Activated CD4-positive, CD25-positive, alpha-beta regulatory T cell treated with anti-CD3 and anti-CD28 coated beads, Interleukin-2, amount 50 U/mL, for 16 hours (primary cell): Measurements from ENCODE around the gene DAB1.

Source experiments
- DNase-seq: peaks from one replicate; pipeline ENCODE4 v3.0.0-alpha.2; 2020; ENCODE audit warnings: low read depth, low spot score

DAB1 gene

DNA sequence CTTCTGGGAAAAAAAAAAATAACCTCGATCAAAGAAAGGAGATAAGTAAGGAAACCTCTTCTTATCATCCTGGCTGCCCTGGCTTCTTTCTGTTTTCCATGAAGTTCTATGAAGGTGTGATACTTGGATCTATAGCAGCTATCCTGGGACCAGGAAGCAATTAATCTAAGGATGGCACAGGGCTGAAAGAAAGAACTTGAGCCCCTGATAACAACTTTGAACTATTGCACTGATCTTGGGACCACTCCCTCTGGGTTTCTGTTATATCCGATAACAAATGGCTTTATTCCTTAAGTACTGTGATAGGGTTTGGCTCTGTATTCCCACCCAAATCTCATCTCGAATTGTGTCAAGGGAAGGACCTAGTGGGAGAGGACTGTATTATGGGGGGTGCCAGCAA, 104.1 kb downstream of the DAB1 start:
- DNase-seq: no peak

DNA sequence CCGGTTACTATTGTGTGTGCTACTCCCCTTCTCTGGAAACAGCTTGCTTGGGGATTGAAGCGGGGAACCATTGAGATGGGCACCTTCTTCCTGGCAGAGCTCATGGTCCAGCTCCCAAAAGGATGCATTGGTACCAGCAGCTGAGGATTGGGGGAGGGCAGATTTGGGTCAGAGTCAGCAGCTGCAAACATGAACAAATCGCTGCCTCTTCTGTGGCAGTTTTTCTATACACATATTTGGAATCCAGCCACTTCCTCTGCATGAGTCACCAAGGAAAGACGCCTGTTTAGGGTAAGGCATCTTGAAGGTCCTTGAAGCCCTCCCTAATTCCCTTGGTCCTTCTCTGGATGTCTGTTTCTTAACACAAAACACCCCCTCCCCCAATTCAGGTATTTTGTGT, 104.7 kb downstream of the DAB1 start:
- DNase-seq: no peak

DNA sequence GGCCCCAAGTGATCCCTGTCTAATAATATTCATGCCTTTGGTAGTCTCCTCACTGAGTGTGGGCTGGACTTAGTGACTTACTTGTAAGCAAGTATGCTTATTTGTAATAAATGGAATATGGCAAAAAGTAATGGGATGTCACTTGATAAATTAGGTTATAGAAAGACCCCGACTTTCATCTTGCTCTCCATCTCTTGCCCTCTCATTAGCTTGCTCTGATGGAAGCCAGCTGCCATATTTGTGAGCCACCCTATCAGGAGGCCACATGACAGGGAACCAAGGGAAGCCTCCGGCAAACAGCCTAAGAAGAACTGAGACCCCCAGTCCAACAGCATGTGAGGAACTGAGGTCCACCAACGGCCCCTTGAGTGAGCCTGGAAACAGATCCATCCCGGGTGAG, 107.0 kb downstream of the DAB1 start:
- DNase-seq: no peak

DNA sequence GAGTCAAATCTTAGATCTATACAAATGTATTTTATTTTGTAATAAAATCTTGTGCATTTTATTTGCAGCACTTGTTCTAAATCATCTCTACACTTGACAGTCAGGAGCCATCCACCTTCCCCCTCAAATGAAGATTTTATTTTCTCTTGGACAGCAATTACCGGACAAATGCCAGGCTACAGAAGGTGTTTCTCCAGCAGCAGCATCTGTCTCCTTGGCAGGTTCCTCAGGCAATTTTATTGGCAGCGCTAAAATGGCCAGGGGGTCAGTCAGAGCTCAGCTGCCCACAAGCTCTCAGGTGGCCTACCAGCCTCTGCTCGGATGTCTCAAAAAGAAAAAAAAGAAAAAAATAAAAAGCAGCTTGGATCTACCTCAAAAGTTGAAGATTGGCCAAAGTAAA, 107.6 kb downstream of the DAB1 start:
- no peak for DNase-seq

DNA sequence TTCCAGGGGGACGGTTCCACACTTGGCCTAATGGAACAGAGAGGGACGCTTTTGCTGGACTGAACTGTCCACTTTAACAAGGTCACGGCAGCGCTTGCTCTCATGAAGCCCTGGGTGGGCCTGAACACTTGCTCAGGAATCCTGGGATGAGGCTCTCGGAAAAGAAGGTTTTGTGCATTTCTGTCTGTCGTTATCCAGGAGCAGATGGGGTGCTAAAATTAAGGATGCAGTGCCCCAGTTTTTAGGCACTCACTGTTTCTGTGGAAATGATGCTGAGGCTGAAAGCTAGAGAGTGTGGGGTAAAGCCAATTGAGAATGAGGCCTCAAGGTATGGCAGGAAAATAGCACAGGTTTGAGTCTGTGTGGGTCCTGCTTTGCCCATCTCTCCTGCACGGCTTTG, 111.0 kb downstream of the DAB1 start:
- no peak for DNase-seq

DNA sequence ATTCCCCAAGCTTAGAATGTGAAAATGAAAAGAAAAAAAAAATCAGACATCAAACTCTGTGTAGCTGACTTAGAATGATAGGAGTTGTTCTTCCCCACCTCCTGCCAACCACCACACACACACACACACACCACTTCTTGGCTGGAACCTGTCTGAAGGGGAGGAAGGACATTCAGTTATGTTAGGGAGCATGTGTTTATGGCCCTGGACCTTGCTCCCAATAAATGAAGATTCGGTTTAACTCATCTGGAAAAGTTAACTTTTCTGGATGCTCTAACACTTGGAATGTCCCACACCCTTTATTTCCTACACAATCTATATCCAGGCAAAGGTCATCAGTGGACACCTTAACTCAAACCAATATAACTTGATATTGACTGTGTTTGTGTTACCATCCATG, 112.4 kb downstream of the DAB1 start:
- no peak for DNase-seq

- no peak for DNase-seq
Measured at GRCh38 chr1:57311006-57311405, 112.9 kb downstream of the DAB1 start.

GRCh38 chr1:57309630-57310029, 114.2 kb downstream of the DAB1 start:
- DNase-seq: no peak

DNA sequence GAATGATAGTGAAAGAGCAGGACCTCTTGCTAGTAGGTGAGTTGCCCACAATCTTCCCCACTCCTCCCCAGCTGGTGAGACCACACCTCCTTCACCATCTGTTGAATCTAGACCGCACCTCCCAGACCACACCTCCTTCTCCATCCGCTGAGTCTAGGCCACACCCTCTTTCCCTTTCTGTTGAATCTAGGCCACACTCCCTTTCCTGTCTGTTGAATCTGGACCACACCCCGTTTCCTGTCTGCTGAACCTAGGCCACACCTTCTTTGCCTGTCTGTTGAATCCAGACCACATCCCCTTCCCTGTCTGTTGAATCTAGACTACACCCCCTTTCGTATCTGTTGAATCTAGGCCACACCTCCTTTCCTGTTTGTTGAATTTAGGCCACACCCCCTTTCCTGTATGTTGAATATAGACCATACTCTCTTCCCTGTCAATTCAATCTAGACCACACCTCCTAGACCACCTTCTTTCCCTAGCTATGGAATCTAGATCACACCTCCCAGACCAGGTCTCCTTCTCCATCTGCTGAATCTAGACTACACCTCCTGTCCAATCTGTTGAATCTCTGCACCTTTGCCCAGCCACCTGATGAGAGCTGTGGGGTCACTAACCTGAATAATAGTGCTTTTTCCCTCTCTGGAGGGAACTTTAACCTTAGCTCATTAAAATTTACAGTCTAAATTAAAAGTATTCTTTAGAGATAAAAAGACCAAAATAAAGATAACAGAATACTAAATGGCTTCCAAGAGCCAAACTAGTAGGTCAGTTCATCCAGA, 116.3 kb downstream of the DAB1 start:
- peak; percentile 32 for DNase-seq

- DNase-seq: no peak
Measured at GRCh38 chr1:57304591-57304990, 119.3 kb downstream of the DAB1 start.

- DNase-seq: no peak
Measured at GRCh38 chr1:57302812-57303596, 120.9 kb downstream of the DAB1 start.

DNA sequence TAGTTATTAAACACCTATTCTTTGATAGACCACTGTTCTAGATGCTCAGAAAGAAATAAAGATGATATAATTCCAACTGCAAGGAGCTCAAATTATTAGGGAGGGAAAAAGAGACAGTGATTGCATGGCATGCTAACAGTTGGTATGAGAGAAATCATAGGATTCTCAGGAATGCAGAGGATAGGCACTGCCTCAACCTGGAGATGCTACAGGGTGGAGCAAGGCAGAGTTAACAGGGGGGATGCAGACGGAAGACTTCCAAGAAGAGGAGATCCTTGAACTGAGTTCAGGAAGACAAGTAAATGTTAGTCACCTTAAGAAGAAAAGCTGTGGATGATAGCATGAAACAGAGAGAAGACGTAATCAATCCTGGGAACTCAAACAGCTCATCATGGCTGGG, 123.7 kb downstream of the DAB1 start:
- DNase-seq: no peak

DNA sequence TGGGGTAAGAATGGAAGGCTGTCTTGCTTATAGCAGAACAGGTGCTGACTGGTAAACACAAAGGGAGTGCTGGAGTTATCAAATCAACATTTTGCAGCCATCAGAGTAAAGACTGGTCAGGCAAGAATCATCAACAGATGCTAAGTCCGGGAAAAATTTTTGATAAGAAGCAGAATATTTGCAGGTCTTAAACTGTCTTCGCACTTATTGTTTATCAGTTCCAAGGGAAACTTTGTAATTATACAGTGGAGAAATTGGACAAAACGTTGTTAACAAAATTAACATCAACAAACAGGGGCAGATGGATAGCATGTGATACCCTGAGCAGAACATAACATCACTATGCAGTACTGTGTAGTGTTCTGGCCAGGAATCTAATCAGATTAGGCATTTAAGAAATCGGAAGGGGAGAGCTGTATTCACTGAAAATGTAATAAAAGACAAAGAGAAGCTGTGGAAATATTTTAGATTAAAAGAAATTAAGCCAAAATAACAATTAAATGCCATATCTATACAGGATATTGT, 127.1 kb downstream of the DAB1 start:
- no peak for DNase-seq

DNA sequence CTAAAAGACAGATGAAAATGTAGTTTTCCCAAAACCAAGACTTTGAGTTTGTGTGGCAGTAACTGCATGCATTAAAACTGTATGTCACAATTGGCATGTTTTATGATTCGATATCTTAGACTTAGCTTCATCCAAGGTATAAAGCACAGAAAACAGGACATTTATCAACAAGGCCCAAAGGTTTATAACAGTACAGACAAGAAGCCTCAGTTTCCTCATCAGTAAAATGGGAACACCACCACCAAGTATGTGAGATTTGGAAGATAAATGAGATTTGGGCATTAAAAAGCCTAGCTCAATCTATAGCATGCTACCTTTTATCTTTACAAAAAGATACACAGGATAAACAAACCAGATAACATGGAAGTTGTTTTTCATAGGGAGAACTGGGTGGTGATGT, 128.5 kb downstream of the DAB1 start:
- no peak for DNase-seq

DNA sequence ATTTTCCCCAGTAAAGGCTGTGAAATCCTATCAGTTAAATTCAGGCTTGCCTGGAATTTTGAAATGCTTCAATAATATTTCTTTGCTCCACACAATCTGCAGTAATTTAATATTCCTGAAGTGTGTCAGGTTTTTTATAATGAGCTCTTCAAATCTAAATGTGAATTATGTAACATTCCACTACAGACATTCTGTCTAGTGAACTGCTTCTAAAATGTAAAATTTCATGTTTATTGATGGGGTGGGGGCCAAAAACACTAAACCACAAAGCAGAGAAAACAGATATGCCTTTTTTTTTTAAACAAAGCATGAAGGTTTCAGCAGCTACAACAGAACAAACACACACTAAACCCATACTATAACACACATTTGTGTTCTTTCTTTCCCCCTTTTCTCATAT, 129.7 kb downstream of the DAB1 start:
- DNase-seq: no peak

- no peak for DNase-seq
Measured at GRCh38 chr1:57293214-57293613, 130.6 kb downstream of the DAB1 start.

- no peak for DNase-seq
Measured at GRCh38 chr1:57289781-57290180, 134.1 kb downstream of the DAB1 start.

DNA sequence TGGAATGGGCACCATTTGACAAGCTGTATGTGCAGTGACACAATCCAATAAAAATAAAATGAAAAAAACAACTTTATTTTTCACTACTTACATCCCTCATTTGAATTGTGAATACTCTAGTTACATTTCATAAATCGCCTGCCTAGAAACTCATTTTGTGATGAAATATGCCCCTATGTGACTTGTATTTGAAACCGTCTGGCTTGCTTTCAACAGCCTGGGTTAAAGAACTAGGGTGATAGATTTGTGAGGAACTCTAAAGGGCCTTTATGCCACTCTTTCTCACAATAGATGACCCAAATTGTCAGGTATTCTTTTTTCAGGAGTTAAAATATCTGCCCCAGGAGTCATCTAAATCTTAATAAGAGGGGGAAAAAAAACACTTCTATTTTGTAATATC, 137.9 kb downstream of the DAB1 start:
- no peak for DNase-seq

DNA sequence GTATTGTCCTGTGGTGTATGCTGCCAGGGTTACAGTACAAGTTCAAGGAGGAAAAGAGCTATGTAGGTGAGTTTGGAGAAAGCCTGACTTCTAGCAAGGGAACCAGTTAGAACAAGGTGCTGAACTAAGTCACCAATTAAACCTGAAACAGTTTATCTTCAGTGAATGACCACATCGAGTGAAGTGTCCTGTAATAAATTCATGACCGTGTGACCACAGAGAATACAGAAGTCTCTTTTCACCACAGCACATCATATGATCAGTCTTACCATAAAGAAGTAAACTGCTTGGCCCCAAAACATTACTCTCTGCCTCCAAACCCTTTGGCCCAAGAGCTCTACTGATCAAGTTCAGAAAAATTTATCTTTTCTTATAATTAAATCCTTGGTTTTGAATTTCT, 141.4 kb downstream of the DAB1 start:
- no peak for DNase-seq

DNA sequence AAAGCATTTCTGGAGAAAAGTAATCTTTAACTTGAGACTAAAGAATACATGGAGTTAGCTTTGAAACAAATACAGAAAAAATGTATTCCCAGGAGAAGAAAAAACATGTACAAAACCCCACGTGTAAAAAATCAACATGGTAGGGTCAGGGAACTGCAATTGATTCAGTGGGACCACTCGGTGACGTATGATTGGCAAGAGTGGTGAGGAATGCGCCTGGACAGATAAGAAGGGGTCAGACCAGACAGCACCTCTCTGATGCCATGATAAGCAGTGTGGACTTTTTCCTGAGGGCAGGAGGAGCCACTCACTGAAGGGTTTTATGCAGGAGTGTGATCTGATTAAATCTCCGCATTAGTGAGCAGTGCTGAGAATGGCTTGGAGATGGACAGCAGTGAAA, 142.5 kb downstream of the DAB1 start:
- no peak for DNase-seq

- DNase-seq: no peak
Measured at GRCh38 chr1:57279909-57280666, 143.8 kb downstream of the DAB1 start.

DNA sequence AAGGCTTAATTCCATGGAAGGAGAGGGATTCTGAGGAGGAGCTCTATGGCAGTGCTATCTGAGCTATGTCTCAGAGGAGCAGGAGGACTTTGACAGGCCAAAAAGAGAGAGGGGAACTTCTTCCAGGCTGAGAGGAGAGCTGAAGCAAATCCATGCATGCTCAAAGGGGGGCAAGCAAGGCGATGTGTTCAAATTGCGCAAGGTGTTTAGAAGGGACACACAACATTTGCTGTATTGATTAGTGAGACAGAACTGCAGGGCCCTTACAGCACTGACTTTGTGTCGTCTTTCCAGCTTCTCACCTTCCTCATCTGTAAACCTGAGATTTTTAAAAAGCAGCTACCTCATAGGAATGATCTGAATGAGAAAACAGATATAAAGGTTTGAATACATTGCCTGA, 145.3 kb downstream of the DAB1 start:
- no peak for DNase-seq
